ENCODE data around the gene ALG1.
"Not testable (repeated sequence)": the region's sequence is repeated elsewhere in the genome, so short reads cannot be mapped to it uniquely, and the experiment has no call there.

Gene ALG1

DNA sequence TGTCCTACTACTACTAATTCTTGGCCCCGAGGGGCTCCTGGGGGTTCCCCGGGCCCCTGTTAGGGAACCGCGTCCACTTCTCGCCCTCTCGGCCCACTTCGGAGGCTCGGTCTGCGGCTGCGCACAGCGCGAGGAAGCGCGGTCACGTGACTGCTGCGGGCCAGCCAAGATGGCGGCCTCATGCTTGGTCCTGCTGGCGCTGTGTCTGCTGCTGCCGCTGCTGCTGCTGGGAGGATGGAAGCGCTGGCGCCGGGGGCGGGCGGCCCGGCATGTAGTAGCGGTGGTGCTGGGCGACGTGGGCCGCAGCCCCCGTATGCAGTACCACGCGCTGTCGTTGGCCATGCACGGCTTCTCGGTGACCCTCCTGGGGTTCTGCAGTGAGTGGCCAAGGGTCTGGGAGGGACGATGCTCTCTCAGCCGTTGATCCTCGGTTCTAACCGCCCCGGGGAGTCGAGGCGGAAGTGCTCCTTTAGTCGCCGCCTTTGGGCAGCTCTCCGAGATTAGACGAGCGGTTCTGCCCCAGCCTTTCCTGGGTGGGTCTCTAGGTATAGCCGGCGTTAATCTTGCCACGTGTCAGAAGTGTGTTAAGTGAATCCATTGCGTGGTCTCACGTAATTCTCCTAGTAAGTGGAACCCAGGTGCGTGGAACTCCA is at the start of gene ALG1:
Gene ALG1 (plus strand): TSS at position 163 of the 653 bp plus-strand sequence. CDS start 7 bp downstream, at position 170.
- peak; percentile 99 for DNase-seq (ENCODE audit: low spot score)

DNA sequence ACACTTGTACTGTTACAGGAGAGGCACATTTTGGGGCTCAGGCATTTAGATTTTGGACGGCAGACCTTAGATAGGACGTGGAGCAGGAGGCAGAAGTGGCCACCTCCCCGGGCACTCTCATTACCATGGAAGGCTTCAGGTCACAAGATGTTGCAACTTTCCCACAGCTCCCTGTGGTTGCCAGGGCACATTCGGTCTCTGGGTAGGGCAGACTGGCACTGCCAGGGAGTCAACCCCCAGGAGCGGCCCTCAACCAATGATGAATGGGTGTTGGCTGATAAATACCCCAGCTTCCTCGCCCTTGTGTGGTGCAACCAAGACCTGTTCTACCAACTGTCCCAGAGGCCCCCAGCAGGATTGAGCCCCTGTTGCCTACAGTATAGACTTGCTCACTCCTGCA is 49.1 kb upstream of the ALG1 start:
- DNase-seq (ENCODE audit: low spot score) = no peak

DNA sequence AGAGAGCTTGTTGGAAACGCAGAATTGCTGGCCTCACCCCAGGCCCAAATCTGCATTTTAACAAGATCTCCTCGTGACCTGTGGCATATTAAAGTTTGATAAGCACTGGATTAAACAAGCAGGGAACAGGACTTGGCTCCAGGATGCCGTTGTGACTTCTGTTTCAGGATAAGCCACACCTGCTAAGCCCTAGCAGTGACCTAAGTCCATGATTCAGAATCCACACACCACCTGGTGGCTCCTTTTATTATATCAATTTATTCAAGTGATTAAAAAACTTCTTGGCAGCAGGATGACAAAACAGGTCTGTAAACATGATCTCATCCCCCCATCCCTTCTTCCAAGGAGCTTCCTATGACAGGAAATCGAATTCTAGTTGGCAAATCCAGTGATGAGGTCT is 47.0 kb upstream of the ALG1 start:
- DNase-seq (ENCODE audit: low spot score) = no peak

GRCh38 chr16:5025171-5025632 is 46.4 kb upstream of the ALG1 start:
- no peak for DNase-seq (ENCODE audit: low spot score)

DNA sequence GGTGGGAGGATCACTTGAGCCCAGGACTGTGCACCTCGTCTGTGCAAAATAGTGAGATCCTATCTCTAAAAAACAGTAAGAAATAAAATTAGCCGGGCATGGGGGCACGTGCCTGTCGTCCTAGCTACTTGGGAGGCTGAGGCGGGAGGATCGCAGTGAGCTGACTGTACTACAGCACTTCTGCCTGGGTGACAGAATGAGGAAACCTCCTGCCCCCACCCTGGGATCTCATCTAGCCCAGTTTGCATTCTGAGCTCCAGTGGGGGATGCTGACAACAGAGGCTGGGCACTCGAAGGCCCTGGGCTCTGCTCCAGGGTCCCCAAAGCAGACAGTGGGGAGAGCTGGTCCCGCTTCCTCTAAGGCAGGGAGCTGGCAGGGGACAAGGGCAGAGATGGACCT is 45.0 kb upstream of the ALG1 start:
- no peak for DNase-seq (ENCODE audit: low spot score)

- no peak for DNase-seq (ENCODE audit: low spot score)
These were observed 44.6 kb upstream of the ALG1 start for GRCh38 chr16:5027086-5027485.

DNA sequence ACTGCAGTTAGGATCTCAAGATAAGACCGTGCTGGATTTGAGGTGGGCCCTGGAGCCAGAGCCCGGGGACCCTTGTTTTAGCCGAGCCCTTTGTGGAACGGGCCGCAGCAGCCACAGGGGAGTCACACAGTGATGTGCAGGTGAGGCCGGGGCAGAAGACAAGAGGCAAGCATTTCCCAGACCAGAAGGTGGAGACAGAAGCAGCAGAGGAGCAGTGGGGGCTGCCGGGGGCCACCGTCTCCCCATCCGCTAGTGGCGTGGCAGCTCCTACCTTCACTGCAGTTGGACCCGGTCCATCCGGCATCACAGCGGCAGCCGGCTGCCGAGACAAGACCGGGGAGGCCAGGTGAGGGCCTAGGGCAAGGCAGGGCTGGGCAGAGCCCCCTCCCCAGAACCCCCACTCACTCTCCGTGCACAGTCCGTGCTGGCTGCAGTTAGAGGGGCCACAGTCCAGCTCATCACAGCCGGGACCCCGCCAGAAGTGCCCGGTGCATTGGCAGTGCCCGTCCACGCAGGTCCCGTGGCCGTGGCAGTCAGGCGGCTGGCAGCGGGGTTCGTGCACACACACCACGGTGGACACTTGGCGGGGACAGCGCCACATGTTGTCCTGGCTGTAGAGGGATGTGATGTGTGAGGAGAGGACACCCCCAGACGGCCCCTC is 43.9 kb upstream of the ALG1 start:
- DNase-seq (ENCODE audit: low spot score) = no peak

- no peak for DNase-seq (ENCODE audit: low spot score)
These were observed 42.6 kb upstream of the ALG1 start for GRCh38 chr16:5028950-5029475.

GRCh38 chr16:5030251-5030870 is 41.3 kb upstream of the ALG1 start:
- DNase-seq (ENCODE audit: low spot score) = no peak

DNA sequence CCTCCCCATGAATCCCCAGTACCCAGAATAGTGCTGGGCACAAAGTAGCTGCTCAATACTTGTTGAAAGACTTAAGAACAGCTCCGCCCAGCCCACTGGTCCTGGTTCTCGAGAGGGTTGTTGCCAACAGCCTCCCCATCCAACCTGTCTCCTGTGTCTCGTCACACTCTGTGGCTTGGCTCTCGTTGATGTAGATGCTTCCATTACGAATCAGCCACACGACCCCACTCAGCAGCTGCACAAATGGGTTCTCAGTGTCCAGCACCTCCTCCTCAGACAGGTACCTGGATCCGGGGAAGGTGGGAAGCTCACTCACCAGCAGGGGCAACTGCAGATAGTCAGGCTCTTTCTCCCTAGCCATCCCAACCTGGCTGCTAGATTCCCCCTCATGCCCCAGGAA is 40.0 kb upstream of the ALG1 start:
- DNase-seq (ENCODE audit: low spot score) = no peak

GRCh38 chr16:5032748-5033167 is 38.9 kb upstream of the ALG1 start:
- DNase-seq (ENCODE audit: low spot score) = no peak

DNA sequence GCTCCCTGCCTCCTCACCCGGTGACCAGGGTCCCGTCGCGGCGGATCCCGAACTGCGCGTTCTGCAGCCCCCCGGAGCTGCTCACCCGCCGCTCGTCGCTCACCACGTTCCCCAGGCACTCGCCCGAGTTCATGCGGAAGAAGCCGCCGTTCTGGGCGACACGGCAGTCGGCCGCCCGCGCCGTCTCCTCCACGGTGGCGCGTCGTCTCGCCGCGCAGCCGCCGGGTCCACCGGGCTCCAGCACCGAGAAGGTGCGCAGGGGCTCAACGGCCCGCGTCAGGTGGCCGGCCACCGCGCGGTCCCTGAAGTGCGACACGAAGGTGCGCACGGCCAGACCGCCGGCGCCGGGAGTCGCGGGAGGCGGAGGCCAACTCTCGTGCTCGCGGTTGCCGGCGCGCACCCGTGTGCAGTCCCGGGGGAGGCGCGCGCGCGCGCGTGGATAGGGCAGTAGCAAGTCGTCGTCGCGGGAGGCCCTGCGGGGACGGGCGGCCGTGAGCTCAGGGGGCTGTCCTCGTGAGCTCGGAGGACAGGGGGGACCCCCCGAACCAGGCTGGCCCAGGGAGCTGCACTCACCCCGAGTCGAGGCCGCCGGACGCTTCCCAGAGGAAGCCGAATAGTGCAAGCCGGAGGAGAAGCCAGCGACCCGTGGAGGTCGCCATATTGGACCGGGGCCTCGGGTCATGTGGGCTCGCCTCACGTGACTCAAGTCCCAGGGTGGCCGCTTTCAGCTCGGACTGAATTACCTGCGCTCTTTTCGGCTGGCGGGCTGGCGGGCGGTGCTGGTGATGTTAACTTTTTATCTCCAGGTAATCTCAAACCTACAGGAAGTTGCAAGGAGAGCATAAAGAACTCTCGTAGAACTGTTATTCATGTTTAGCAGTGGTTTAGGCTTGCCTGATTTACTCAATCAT is 38.1 kb upstream of the ALG1 start, which contains the start of gene NAGPA:
Gene NAGPA (minus strand): TSS at position 680 of the 911 bp plus-strand sequence. CDS start 21 bp downstream, at position 659.
- DNase-seq (ENCODE audit: low spot score) = peak; percentile 96

GRCh38 chr16:5034167-5034523 is 37.5 kb upstream of the ALG1 start:
- DNase-seq (ENCODE audit: low spot score) = no peak

- no peak for DNase-seq (ENCODE audit: low spot score)
These were observed 35.8 kb upstream of the ALG1 start for GRCh38 chr16:5035909-5036227.

- DNase-seq (ENCODE audit: low spot score) = no peak
These were observed 35.2 kb upstream of the ALG1 start for GRCh38 chr16:5036228-5037156.

DNA sequence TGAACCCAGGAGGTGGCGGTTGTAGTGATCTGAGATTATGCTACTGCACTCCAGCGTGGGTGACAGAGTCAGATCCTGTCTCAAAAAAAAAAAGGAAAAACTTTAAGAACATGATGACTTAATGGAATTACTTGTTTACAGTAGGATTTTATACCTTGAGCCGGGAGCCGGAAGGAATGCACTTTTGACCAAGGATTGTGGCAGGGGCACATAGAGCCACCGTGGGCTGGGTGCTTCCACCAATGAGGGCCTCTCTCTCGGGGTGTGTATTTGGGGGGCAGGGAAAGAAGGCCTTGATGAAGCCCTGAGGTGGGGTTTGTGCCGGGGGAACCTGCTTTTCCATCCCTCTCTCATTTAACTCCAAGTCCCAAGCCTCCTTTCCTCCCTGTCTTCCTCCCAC is 31.2 kb upstream of the ALG1 start:
- DNase-seq (ENCODE audit: low spot score) = no peak

DNA sequence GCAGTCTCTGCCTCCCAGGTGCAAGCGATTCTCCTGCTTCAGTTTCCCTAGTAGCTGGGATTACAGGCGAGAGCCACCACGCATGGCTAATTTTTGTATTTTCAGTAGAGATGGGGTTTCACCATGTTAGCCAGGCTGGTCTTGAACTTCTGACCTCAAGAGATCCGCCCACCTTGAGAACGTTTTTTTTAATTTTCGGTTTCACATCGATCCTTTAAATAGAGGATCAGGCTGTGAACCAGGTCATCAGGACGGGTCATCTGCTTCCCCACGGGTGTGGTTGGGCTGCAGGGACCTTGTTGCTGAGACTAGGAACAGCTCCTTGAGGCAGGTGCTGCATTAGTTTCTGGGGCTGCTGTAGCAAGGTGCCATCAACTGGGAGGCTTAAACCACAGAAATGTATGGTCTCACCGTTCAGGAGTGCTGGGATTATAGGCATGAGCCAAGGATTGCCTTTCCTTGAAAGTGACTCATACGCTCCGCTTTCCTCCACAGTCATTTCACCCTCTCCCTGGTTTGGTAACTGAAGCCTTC is 30.0 kb upstream of the ALG1 start:
- DNase-seq (ENCODE audit: low spot score) = no peak

- DNase-seq (ENCODE audit: low spot score) = no peak
These were observed 29.0 kb upstream of the ALG1 start for GRCh38 chr16:5042574-5043171.

DNA sequence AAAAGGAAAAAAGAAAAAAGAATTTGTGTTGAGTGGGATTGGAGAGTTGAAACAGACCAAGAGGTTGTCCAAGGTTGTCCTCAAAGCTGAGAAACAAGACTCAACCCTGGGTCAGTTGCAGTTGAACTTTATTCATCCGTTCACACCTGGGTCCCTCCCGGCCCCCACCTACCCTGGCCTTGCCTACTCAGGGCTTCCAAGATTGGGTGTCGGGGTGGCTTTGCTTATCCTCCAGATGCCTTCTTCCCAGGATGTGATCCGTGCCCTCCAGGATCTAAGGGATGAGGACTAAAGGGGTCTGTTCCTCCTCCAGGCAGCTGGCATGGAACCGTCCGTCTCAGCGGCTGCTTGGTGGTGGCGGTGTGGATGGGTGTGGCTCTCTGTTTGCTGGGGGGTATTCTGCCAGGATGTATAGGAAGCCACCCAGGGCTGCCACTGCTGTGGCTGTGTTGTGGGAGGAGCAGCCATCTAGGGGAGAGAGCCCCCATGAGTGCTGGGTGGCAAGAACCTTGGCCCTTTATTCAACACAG is 27.6 kb upstream of the ALG1 start:
- DNase-seq (ENCODE audit: low spot score) = no peak

DNA sequence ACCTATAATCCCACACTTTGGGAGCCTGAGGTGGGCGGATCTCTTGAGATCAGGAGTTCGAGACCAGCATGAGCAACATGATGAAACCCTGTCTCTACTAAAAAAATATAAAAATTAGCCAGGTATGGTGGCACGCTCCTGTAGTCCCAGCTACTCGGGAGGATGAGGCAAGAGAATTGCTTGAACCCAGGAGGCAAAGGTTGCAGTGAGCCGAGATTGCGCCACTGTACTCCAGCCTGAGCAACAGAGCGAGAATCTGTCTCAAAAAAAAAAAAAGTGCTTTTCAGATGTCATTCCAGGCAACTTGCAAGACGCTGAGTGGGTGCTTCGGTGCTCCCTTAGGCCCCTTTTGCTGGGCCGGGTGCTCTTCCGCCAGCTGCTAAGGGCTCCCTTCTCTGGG is 27.1 kb upstream of the ALG1 start:
- DNase-seq (ENCODE audit: low spot score) = not testable (repeated sequence)

Measured in AG20443 (cell line).